Right lobe of liver (tissue), 6 donors: Measurements from ENCODE around the gene CXCR4. TPM values are rescaled to one million over a fixed set of nuclear protein-coding genes. Genes with fewer than 3 reads are reported as not detected.

ENCODE experiments used
- ATAC-seq, 4 donors: fragments of 200-7000 bp; cut with Tn5 transposase; one replicate each; pipeline ENCODE4 v1.9.1; 2020; ENCODE audit warnings: mild to moderate bottlenecking in 4 of 4, moderate library complexity in 4 of 4
- DNase-seq, 3 donors: peaks; one replicate each; pipeline ENCODE4 v3.0.0-alpha.2; 2020
- H3K27ac ChIP-seq, 3 donors: fragments of 200-600 bp; one replicate each; pipeline ENCODE4 v1.8.0; 2022
- H3K27me3 ChIP-seq, 2 donors: fragments of 200-600 bp; one replicate each; pipeline ENCODE4 v1.8.0; 2022
- H3K36me3 ChIP-seq, 4 donors: fragments of 200-600 bp; sonication (generic) in 1 of 4; one replicate each; pipeline versions ENCODE4 v1.5.1 to v1.8.0; 2017 to 2022; ENCODE audit warnings: control low read depth in 1 of 4
- H3K4me1 ChIP-seq, 4 donors: fragments of 200-600 bp; sonication (generic) in 1 of 4; one replicate each; pipeline versions ENCODE4 v1.5.1 to v1.8.0; 2017 to 2022; ENCODE audit warnings: control low read depth in 1 of 4
- H3K4me3 ChIP-seq, 3 donors: fragments of 200-600 bp; one replicate each; pipeline ENCODE4 v1.8.0; 2022
- H3K9me3 ChIP-seq, 4 donors: fragments of 200-600 bp; sonication (generic) in 1 of 4; one replicate each; pipeline versions ENCODE4 v1.5.1 to v1.8.0; 2017 to 2022; ENCODE audit warnings: control low read depth in 1 of 4
- CTCF ChIP-seq, 4 donors: fragments of 200-600 bp in 3 of 4; fragments of 450-650 bp in 1 of 4; IDR thresholded peaks; one replicate each; pipeline versions ENCODE4 v1.5.1 to v1.8.0; 2016 to 2022; ENCODE audit warnings: antibody characterized with exemption in 4 of 4, mild to moderate bottlenecking in 2 of 4
- POLR2A ChIP-seq: fragments of 450-650 bp; IDR thresholded peaks from one replicate; pipeline ENCODE4 v1.6.1; 2017; ENCODE audit warnings: antibody characterized with exemption, mild to moderate bottlenecking
- WGBS: methylation state at CpG from one replicate; pipeline ENCODE4 v1.1.6; 2018; ENCODE audit warnings: low coverage, low lambda C conversion rate; ENCODE audit not compliant: insufficient coverage; ENCODE audit errors: missing lambda C conversion rate; 5-methylcytosine and 5-hydroxymethylcytosine counted together
- intact Hi-C, 2 donors: fragments of 100-400 bp; cut with DNase I; formaldehyde crosslinking; loops; one replicate each; pipeline versions ENCODE4 v1.11.2 to v1.14.1; 2022
- total RNA-seq, 6 experiments: library from RNA; depleted of rRNA in 2 of 6; stranded (reverse); fragments of >200 nt in 2 of 6; fragmentation: NEBNext Ultra II Directional in 3 of 6; extraction: Animal tissue kit (Norgen Biotek cat#: 25700) in 3 of 6; gene quantifications; one replicate each; pipeline versions ENCODE4 v1.1.0 to v1.2.4, GENCODE V29; 2016 to 2023
- donor health status: DM: no; HTN: yes; CAD: no.
- donor health status: DM: no; HTN: no; CAD: no.
- donor health status: DM: no; HTN: no; CAD: no.
- donor health status: DM: no; HTN: yes; CAD: no.
- donor health status: DM: no; HTN: yes; CAD: no.

The CXCR4 gene
- total RNA-seq, 6 experiments from 2014 or later = 1.8 to 12.6 (median 6.9) TPM

GRCh38 chr2:136128366-136128765, 10.4 kb upstream of the CXCR4 start:
- no peaks in the 10 kb centered on the region for H3K36me3 ChIP-seq
- no peak for ATAC-seq
- no peaks in the 10 kb centered on the region for H3K4me1 ChIP-seq
- no peaks in the 10 kb centered on the region for H3K9me3 ChIP-seq
- 73% methylated on average over 2 of the region's 2 CpGs for whole genome bisulfite sequencing
- H3K27ac ChIP-seq = no peak overlapping the region
- no peak for TF ChIP-seq CTCF (IDR thresholded peaks at IDR 0.05)
- no peak for TF ChIP-seq POLR2A
- intact Hi-C loops = no loop called here
- no peak for DNase-seq
- H3K4me3 ChIP-seq = no peak overlapping the region
- H3K27me3 ChIP-seq = peaks cover 0 to under 1% of the 10 kb centered on the region in 2 donors

- Histone ChIP-seq H3K4me3 (no peak overlapping the region), H3K27me3 (peaks cover 0 to 3% of the 10 kb centered on the region in 2 donors), H3K36me3 (no peaks in the 10 kb centered on the region), H3K4me1 (no peaks in the 10 kb centered on the region), H3K27ac (no peak overlapping the region), H3K9me3 (no peaks in the 10 kb centered on the region)
- WGBS = no CpG with 5 or more reads among the region's 6 CpGs
- ATAC-seq (no peak), DNase-seq (no peak)
- intact Hi-C loops = no loop called here
- no peak for TF ChIP-seq POLR2A
Measured at GRCh38 chr2:136127356-136127755, 9.4 kb upstream of the CXCR4 start.

GRCh38 chr2:136126421-136126926, 8.5 kb upstream of the CXCR4 start:
- no peaks in the 10 kb centered on the region for H3K9me3 ChIP-seq
- ATAC-seq = no peak
- H3K27me3 ChIP-seq = peaks cover 0 to 3% of the 10 kb centered on the region in 2 donors
- H3K4me1 ChIP-seq = no peaks in the 10 kb centered on the region
- DNase-seq = no peak
- TF ChIP-seq POLR2A (no peak), CTCF (IDR thresholded peaks at IDR 0.05) (no peak)
- 42% methylated on average over 6 of the region's 6 CpGs for WGBS
- H3K36me3 ChIP-seq = no peaks in the 10 kb centered on the region
- H3K4me3 ChIP-seq = no peak overlapping the region
- H3K27ac ChIP-seq = no peak overlapping the region
- intact Hi-C loops = no loop called here

GRCh38 chr2:136126021-136126420, 8.1 kb upstream of the CXCR4 start:
- no peak overlapping the region for H3K27ac ChIP-seq
- H3K9me3 ChIP-seq = no peaks in the 10 kb centered on the region
- H3K36me3 ChIP-seq = no peaks in the 10 kb centered on the region
- DNase-seq = no peak
- no peaks in the 10 kb centered on the region for H3K4me1 ChIP-seq
- TF ChIP-seq POLR2A (no peak), CTCF (IDR thresholded peaks at IDR 0.05) (no peak)
- 26% methylated on average over 11 of the region's 12 CpGs for WGBS
- ATAC-seq = no peak
- H3K4me3 ChIP-seq = no peak overlapping the region
- intact Hi-C loops = no loop called here
- H3K27me3 ChIP-seq = peaks cover 0 to 4% of the 10 kb centered on the region in 2 donors

GRCh38 chr2:136125236-136125635, 7.3 kb upstream of the CXCR4 start:
- no peak for ATAC-seq
- no peaks in the 10 kb centered on the region for H3K9me3 ChIP-seq
- no peaks in the 10 kb centered on the region for H3K4me1 ChIP-seq
- TF ChIP-seq POLR2A = no peak
- TF ChIP-seq CTCF (IDR thresholded peaks at IDR 0.05) = no peak
- H3K4me3 ChIP-seq = no peak overlapping the region
- DNase-seq = no peak
- H3K27ac ChIP-seq = no peak overlapping the region
- WGBS = 39% methylated on average over 6 of the region's 6 CpGs
- intact Hi-C loops = no loop called here
- no peaks in the 10 kb centered on the region for H3K36me3 ChIP-seq
- H3K27me3 ChIP-seq = peaks cover 0 to 12% of the 10 kb centered on the region in 2 donors
